Activated CD4-positive, alpha-beta T cell treated with anti-CD3 and anti-CD28 coated beads, Interleukin-2, amount 50 U/mL, for 48 hours (primary cell): ENCODE data around the gene DLEU7.

ENCODE experiments used
- DNase-seq, 2 experiments: peaks; one replicate each; pipeline ENCODE4 v3.0.0-alpha.2; 2020

Gene DLEU7

DNA sequence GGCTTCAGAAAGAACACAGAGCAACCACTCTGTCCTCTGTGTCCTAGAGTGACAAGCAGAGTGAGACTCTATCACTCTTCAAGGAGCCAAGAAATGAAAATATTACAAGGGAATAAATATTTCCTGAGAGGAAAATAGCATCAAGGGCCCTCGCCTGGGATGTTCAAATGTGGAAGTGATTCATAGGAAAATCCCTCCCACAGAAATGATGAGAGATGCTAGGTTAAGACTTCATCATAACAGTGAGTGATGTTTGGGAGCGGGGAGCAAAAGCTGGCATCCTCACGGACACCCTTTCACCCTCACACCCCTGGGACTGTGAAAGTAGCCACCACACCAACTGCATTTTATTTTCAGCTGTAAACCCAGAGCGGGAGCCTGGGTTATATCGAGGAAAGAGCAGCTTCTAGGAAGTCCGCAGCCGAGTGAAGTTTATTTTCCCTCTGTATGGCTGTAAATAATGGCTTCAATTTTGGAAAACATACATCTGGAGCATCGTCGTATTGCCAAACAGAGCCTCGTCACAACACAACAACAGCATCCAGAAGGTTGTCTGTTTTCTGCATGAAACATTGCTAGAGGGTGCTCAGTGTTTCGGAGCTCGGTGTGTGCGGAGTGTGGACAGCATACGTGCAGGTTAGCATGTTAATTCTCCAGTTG is 54.8 kb downstream of the DLEU7 start:
- no peak for DNase-seq

DNA sequence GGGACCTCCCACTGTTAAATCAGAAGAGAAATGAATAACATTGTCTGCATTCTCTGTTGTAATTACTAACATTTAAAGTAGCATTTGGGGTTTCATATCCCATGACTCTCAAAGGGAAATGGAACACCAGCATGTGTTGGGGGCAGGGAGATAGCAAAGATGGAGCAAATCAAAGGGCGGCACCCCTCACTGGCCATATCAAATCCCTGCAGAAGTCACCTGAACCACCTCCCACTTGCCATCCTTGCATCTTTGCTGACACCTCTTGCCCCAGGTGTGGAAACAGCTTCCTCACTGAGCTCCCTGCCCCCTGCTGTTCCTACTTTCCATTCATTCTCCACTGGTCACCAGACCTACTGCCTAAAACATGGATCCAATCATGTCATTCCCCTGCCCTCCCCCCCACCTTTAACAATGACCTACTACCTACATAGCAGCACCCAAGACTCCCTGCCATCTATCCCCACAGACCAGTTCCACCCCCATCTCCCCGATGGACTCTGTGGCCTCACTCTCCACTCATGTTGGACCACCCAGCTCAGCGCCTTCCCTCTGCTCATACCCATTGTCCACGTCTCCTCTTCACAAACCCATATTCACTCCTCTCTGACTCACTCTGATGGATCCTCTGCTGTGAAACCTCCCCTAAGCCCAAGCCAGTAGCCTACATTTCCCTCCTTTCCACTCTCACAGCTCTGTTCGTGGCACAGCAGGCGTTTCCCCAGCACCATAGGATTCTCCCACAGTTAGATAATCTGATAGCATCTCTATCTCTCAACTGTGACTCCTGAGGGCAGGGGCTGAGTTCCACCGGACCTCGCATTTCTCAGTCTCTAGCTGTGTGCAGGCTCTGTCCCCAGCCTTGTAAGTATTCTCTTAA is 55.9 kb downstream of the DLEU7 start:
- DNase-seq, result no peak

DNA sequence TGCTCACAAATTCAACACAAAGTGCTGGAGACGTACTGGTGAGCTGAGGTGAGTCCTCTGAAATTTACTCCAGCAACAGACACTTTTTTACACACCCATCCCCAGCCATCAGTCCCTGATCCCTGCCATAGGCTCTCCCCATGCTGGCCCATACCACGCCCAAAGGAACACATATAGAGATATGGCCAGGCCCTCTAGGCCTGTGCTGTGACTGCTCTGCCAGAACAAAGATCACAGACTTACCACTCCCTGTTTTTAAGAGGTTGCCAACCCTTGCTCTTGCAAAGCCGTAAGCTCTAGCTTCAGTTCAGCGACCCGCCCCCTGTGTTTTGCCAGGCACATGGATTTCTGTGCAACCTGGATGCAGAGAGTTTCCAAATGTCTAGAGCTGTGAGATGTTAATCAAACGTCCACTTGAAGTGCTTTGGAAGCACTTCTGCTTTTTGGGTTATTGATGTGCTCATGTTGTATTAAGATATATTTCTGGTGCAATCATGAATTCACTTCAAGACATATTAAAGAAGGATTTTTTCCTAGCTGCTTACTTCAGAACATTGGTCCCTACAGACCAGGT is 59.7 kb downstream of the DLEU7 start:
- no peak for DNase-seq

DNA sequence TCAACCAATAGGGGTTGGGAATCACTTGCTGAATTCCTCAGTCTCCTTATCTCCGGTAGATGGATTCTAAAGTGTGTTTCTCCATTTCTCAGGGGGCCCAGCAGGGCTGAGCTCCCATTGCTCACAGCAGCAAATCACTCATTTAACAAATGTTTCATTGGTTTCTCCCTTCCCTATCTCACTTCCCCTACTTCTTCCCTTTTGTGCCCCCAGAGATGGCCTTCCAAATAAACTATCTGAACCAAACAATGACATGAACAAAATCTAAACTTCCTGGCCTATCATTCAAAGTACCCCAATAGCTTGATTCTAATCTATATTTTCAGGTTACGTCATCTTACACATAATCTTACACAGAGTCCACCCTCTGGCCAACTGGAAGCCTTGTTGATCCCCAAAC is 60.4 kb downstream of the DLEU7 start:
- DNase-seq, result no peak

DNA sequence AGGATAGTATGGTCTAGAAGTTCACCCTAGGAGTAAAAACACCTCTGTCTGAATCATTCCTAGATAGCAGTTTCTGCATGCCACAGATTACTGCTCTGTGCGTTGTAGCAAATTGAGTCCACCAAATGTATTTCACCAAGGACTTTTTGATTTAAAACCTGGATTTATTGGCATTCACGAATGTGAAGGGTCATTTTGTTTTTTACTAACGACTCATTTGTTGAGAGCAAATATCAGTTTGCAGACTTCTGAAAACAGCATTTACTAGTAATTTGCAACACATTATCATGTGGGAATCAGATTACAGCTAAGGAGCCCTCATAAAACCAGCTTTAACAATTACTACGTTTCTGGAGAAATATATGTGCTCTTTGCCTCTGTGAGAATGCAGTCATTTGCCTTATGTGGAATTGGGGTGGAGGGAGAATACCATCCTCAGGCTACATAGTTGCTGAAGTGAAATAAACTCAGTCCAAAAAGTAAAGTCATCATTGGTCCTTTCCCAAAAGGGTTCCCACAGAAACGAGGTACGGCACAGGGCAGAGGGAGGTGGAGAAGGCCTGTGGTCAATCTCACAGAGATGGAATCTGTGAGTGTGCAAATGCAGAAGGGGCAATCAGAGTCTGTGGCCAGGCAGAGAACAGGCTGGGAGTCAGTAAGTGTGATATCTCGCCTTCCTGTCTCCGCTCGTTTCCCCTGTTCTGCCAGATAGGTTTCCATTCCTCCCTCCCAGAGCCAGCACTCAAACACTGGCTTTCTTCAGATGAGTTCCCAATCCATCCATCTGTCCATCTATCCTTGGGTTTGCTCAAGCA is 63.1 kb downstream of the DLEU7 start:
- no peak for DNase-seq

DNA sequence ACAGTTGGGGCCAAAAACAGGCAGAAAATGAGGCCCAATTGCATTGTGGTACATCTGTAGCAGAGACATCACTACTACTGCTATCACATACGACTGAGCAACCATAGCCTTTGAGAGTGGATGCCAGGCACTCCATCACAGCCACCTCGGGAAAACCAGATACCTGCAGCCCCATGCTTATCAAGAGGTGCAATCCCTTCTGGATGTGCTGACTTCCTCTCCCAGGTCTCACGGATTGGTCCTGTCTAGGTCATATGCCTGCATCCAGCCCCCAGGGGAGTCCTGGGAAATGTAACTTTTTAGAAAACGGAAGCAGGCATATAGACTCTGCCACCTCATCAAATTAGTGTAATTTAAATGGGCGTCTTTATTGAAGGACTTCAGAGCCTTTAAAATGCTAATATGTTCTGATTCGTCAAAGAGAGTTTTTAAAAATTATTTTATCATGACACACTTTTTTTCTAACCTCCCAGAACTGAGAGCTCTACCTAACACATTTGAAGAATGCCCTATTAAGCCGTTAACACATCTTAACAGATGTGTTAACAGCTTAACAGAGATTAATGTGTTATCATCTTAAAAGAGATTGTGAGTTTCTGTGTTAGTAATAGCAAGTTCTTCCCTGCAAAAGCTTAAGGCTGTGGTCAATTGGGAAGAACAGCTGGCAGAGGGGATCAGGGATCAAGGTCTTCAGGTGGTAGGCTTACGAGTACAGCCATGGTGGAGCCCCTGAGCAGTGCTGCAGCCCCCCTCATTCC is 63.9 kb downstream of the DLEU7 start:
- no peak for DNase-seq
